Mucosa of gallbladder (tissue), 1 donor: Measurements from ENCODE around the gene MRPL43. TPM values are rescaled to one million over a fixed set of nuclear protein-coding genes. Genes with fewer than 3 reads are reported as not detected.
"Not testable (repeated sequence)": the region's sequence is repeated elsewhere in the genome, so short reads cannot be mapped to it uniquely, and the experiment has no call there.

Experiments used
- DNase-seq: peaks from one replicate; pipeline ENCODE4 v3.0.0-alpha.2; 2020; ENCODE audit warnings: low spot score
- total RNA-seq: library from RNA; stranded (reverse); gene quantifications from one replicate; pipeline ENCODE4 v1.2.1, GENCODE V29; 2021
- donor health status: DM: no; HTN: no; CAD: no.

The MRPL43 gene
- total RNA-seq, 1 donor from 2014 or later = 104 TPM

DNA sequence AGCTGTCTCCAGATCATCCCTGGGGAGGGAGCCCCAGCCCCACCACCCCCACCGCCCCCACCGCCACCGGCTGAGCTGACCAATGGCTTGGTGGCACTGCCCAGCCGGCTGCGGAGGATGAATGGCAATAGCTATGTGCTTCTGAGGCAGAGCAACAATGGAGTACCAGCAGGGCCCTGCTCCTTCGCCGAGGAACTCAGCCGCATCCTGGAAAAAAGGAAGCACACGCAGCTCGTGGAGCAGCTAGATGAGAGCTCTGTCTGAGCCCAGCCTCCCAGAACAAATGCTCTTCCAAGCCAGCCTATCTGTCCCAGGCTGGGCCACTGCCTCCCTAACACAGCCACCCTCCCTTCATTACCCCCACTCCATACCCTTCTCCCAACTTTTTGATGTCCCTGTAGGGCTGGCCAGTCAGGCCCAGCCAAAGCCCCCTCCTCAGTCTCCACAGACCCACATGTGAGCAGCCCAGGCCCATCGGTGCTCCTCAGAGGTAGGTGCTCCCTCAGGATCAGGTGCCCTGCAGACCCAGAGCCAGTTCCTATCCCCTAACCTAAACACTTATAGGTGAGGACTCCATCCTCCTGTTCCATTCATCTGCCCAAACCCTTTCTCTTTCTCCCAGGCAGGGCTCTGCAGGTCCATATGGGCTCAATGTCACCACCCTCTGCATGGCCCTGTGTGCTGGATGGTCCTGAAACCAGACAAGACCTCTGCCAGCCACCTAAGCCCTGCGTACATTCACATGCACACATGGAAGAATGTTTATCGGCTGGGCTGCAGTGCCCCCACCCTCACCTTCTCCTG is 3.2 kb downstream of the MRPL43 start:
- DNase-seq = no peak

GRCh38 chr10:100982916-100983830 is 4.1 kb downstream of the MRPL43 start:
- DNase-seq = no peak

DNA sequence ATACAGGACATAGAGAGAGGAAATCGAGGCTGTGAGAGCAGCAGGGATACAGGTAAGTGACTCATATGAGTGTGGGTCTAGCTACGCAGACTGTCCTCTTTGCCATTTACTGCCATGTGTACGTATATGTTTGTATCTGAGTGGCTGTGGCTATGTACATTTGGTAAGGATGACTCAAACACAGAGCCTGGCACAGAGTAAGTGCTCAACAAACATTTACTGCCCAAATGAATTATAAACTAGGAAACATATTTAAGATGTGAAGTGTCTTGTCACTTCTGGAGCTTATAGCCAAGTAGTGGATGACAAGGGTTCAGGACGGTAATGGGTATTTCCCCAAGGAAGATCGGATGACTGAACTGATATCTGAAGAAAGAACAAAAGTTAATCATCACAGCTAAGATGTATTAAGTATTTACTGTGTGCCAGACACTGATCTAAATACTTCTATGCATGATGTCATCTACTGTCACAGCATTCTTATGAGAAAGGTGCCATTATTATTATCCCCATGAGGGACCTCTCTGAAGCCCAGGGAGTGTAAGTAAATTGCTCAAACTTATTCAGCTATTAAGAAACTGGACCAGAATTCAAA is 6.0 kb downstream of the MRPL43 start:
- no peak for DNase-seq

DNA sequence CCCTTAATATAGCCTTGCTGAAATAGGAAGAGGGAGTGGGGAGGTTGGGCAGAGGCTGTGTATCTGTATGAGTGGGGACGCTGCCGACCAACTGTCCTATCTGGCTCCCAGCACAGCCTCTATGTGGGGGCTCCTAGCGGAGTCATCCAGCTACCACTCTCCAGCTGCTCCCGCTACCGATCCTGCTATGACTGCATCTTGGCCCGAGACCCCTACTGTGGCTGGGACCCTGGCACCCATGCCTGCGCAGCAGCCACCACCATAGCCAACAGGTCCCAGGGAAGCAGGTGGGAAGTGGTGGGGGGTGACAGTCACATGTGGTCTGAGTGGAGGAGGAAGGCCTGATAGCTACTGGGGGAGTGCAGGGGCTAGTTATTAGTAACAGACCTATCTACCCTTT is 6.6 kb downstream of the MRPL43 start:
- no peak for DNase-seq

DNA sequence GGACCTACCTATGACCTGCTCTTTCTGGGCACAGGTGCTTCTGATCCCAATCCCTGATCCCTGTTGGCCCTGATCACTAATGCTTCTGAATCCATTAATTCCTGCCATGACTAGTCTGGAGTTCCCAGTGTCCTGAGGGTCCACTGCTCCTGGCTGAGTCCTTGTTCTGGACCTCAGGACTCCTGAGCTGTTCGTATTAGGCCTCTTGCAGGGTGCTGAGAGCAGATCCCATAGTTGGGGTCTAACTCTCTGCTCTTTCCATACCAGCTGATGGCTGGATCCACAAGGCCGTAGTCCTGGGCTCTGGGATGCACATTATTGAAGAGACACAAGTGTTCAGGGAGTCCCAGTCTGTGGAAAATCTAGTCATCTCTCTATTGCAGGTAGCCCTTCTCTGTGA is 7.0 kb downstream of the MRPL43 start:
- no peak for DNase-seq

- no peak for DNase-seq
These were observed 7.5 kb downstream of the MRPL43 start for GRCh38 chr10:100979791-100980272.

DNA sequence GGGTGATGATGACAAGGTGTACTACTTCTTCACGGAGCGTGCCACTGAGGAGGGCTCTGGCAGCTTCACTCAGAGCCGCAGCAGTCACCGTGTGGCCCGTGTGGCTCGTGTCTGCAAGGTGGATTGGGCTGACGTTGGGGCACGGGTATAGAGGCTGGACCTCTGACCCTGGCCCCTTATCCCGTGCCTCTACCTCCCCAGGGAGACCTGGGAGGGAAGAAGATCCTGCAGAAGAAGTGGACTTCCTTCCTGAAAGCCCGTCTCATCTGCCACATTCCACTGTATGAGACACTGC is 8.4 kb downstream of the MRPL43 start:
- no peak for DNase-seq

DNA sequence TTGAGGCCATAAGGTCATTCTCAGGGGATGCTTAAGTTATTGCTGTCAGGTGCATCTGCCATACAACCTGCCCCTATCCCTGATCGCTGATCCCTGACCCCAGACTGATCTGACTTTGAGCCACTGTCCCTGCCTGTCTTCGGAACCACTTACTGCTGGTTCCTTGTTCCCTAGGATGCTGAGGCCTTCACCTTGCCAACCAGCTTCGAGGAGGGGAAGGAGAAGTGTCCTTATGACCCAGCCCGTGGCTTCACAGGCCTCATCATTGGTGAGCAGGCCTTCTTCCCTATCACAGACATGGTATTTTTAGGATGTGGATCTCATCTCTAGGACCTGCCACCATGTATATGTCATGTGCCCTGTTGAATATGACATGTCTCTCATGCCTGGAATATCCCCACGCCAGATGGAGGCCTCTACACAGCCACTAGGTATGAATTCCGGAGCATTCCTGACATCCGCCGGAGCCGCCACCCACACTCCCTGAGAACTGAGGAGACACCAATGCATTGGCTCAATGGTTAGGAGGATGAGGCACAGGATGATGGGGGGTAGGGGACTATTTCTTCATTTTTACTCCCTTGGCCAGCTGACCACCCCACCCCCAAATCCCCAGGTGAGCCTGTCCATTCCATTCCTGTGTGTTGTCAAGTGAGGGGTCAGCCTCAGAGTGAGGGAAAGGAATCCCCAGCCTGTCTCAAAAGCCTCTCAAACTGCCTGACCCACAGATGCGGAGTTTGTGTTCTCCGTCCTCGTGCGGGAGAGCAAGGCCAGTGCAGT is 9.0 kb downstream of the MRPL43 start:
- DNase-seq = no peak

GRCh38 chr10:100977436-100977835 is 9.9 kb downstream of the MRPL43 start:
- DNase-seq = no peak

DNA sequence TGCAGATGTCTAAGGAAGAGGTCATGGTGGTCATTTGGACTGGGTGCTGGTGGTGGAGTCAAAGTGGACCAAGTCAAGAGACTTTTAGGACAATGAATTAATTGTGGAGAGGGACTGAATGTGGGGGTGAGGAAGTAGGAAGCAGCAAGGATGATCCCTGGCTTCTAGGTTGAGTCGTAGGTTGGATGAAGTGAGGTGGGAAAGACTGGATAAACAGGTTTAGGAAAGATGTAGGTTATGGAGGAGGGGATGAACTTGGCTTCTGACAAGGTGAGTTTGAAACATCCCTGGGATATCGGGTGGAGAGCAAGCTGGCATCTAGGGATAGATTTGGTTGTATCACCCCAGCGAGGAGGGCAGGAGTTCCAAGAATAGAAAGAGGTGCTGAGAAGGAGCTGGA is 10.4 kb downstream of the MRPL43 start:
- no peak for DNase-seq

- not testable (repeated sequence) for DNase-seq
These were observed 11.9 kb downstream of the MRPL43 start for GRCh38 chr10:100975397-100975796.

- no peak for DNase-seq
These were observed 14.3 kb downstream of the MRPL43 start for GRCh38 chr10:100972904-100973535.

DNA sequence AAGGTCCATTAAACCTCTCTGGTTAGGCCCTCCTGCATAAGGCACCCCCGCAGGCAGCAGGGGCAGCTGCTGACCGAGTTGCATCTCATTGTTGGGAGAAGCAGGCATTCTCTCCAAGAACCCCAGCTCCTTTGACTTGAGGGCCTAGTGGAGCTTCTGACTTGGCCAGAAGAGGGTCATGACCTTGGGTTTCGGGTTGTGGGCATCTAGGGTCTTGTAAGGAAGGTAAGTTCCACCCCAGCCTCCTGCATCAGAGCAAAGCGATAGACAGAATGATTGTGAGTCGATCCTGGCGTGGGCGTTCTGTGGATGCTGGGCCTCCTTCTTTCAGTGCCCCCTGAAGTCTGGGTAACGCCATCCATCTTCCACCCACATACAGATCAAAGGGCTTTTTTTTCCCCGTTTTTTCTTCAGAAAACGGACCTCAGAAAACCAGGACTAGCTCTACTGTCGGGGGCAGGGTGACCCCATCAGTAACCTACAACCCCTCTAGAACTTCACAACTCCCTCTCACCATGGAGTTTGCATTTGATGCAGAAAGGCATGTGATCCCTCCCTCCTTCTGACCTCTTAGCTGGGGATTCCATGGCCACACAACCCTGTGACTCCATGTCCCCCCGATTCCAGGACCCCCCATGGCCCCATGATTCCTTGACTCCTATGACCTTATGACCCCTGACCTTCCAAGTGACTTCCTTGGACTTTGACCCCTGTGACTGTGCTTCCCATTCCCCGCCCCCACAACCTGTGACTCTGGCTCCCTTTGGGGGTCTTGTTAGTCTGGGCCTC is 15.0 kb downstream of the MRPL43 start:
- DNase-seq = no peak

DNA sequence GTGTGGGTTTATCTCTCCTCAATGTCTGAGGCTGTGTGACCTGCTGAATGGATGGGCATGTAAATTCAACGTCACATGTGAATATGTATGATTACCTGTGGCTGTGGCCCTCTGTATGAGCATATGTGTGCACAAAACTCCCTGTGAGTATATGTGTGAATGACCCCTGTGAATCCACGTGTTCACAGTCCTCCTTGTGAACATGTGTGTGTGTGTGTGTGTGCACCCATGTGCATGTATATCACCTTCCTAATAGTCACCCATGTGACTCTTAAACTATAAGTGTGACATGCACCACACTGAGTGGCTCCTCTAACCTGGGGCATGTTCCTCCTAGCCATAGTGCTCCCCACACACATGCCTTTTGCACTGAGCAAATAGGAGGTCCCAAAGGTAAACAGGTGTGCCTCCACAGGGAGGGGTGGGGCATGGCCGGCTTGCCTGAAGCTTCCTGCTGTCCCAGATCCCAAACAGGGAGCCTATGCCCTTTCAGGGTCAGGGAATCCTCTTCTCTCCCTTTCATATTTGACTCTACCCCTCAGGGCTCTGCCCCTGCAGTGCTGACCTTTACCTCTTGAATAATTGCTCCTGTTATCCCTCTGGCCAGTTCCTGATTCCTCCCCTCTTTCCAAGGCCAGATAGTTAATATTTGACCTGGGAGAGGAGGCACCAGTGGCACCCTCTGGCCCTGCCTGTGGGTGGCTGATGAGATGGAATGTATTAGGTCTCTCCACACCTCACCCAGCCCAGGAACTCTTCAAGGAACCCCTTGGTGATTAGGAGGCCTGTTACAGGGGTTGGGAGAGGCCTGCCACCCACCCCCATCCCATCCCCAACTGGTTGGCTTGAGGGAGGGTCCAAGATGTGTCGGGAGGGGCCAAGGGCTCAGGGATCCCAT is 16.1 kb downstream of the MRPL43 start:
- peak; percentile 63 for DNase-seq

DNA sequence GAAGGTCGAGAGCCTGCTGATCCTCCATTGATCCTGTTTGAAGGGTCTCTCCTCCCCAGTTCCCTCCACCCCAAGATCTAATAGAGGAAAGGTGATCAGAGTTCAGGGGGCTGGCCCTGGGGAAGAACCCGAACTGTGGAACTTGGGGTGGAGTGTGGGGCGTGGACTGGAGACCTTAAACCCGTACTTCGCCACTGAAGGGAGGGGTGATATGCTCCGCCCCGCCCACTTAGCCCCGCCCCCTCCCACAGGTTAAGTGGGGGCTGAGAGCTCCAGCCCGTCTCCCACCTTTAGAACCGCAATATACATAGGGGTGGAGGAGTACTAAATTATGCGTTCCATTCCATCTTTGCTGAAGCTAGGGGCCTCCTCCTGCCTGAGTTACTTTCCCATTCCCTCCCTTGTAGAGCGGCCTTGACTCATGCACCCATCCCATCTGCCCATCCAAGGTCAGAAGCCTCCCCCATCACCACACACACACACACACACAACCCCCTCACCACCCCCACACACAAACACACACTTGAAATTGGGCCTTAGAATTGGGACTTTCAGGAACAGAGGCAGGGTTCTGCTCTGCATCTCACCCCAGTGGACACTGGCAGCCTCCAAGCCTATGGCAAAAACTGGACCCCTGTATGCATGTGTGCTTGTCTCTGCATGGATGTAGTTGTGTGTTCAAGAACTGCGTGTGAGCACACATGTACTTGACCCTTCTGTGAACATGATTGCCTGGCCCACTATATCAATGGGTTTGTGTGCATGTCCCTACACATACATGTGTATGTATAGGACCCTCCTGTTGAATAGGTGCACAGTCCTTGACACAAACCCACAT is 17.0 kb downstream of the MRPL43 start:
- DNase-seq = peak; percentile 46

DNA sequence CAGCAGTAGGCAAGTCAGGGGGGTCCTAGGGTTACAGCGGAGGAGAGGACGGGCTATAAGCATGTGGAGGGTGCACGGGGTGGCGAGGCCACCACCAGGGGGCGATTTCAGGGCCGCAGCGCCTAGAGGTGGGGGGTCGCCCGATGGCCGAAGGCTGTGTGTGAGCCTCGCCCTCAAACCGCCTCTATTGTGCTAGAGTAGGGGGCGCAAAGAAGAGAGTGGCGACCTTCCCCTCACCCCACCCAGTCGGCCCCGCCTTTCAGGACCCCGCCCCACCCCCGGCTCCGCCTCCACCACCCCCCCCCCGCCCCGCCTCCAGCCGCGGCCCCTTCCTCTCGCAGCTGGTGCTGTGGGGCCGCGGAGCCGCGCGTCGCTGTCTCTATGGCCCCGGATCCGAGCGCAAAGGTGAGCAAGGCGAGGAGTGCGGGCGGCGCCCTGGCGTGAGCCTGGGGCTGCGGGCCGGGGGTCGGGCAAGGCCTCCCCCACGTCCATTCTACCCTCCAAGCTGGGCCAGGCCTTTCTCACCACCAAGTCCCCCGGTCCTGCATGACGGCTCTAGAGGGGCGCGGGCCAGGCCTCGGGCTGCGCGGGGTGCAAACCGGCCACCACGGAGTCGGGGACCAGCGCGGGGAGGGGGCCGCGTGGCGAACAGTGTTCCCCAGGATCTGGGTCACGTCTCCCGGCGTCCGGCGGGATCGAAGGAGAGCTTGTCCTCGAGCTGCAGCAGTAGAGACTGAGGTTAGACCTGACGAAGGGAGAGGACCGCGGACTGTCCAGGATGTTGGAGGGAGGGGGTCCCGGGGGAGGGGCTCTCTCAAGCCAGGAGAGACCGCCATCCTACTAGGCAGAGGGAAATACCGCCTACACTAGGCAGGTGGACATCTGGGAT is 17.9 kb downstream of the MRPL43 start, which contains the start of gene SEMA4G:
Gene SEMA4G, plus strand, starts transcription at position 318 of the 889 bp plus-strand sequence. CDS start 3,409 bp downstream, outside the sequence.
- DNase-seq = peak; percentile 34

DNA sequence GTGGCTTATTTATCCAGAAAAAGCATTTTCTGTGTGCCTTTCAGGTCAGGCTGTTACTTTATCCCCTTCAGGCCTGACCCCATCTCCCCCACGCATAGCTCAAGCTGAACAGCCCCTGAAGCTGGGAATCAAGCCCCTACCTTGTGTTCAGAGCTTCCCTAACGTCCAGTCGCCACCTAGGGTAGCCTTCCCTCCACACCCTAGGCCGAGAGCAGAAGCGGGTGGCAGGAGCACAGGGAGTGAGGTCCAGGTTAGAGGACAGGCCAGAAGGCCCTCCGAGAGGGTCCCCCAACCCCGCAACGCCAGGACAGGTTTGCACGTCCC is 18.5 kb downstream of the MRPL43 start:
- DNase-seq = no peak
